GM12891 (cell line): ENCODE data around the gene ADGRF1.

Source experiments
- PAX5 ChIP-seq: IDR thresholded peaks from 2 replicates; pipeline ENCODE4 v1.6.1; 2011; ENCODE audit warnings: low read length, moderate library complexity, mild to moderate bottlenecking; ENCODE audit not compliant: insufficient read depth, severe bottlenecking
- POLR2A ChIP-seq: IDR thresholded peaks from 2 replicates; pipeline ENCODE4 v1.6.1; 2011; ENCODE audit warnings: low read depth, low read length, control low read depth
- POLR2AphosphoS5 ChIP-seq: IDR thresholded peaks from 2 replicates; pipeline ENCODE4 v1.6.1; 2011; ENCODE audit warnings: low read depth, low read length, control low read depth
- TAF1 ChIP-seq: IDR thresholded peaks from 2 replicates; pipeline ENCODE4 v1.6.1; 2011; ENCODE audit warnings: low read depth, low read length, control low read depth

DNA sequence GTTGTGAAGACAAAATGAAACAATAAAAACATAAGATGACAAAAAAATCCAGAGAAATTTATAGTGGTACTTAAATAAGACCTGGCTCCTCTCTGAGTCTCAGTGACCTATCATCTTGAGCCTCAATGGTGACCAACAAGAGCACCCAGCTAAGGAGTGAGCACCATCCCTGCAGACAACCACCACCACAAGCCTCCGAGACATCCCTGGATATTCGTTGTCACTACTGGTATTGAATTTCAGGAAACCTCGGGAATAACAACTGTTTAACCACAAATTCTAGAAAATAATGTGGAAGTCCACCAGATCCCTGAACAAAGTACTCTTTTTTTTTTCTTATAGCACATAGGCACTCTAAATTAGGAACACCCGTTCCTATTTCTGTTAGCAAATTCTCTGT is 88.2 kb downstream of the ADGRF1 start:
- TF ChIP-seq POLR2A, result no peak
- TF ChIP-seq TAF1, result no peak
- no peak for TF ChIP-seq POLR2AphosphoS5
- no peak for TF ChIP-seq PAX5
